ENCODE results near the gene F2RL3. TPM values are rescaled to one million over a fixed set of nuclear protein-coding genes. Genes with fewer than 3 reads are reported as not detected.
"Not testable (repeated sequence)": the region's sequence is repeated elsewhere in the genome, so short reads cannot be mapped to it uniquely, and the experiment has no call there.

The F2RL3 gene
- total RNA-seq, 1 experiment from 2014 or later, result not detected

DNA sequence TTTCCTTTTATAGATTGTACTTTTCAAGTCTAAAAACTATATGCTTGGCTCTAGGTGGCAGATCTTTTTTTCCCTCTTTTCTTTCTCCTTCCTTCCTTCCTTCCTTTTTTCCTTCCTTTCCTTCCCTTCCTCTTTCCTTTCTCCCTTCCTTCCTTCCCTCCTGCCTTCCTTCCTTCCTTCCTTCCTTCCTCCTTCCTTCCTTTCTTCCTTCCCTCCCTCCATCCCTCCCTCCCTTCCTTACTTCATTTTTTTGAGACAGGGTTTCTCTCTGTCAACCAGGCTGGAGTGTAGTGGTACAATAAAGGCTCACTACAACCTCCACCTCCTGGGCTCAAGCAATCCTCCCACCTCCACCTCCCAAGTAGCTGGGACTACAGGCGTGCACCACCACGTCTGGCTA lies 48.1 kb downstream of the F2RL3 start:
- CTCF ChIA-PET, result no interaction called here
- in situ Hi-C loops (cut with HindIII; ENCODE audit: low pct_unique_long_range_greater_than_20kb, low sequenced_read_pairs) (no loop called here), intact Hi-C loops (cut with micrococcal nuclease; ENCODE audit: unreplicated experiment) (no loop called here)
- DNase-seq (ENCODE audit: low read depth, low spot score) (no peak), ATAC-seq (no peak)
- H3K27me3 ChIP-seq (ENCODE audit: control insufficient read depth, insufficient read depth, low read length), result no peaks in the 10 kb centered on the region
- H3K4me1 ChIP-seq (ENCODE audit: control insufficient read depth, insufficient read depth, low read length), result no peaks in the 10 kb centered on the region
- H3K9me3 ChIP-seq (ENCODE audit: control insufficient read depth, insufficient read depth, low read depth, low read length), result no peaks in the 10 kb centered on the region
- no TSS peak for BruUV-seq (replicated peaks)
- no peak overlapping the region for H3K4me3 ChIP-seq (ENCODE audit: low read depth in 2 of 2, low read length in 2 of 2)
- POLR2A ChIA-PET, result no interaction called here
- no peak for TF ChIP-seq POLR2AphosphoS5 (IDR thresholded peaks at IDR 0.05; ENCODE audit: low read depth, low read length)
- H3K27ac ChIP-seq (ENCODE audit: low read length), result no peak overlapping the region
- H3K36me3 ChIP-seq (ENCODE audit: control insufficient read depth, insufficient read depth, low read length), result no peaks in the 10 kb centered on the region

DNA sequence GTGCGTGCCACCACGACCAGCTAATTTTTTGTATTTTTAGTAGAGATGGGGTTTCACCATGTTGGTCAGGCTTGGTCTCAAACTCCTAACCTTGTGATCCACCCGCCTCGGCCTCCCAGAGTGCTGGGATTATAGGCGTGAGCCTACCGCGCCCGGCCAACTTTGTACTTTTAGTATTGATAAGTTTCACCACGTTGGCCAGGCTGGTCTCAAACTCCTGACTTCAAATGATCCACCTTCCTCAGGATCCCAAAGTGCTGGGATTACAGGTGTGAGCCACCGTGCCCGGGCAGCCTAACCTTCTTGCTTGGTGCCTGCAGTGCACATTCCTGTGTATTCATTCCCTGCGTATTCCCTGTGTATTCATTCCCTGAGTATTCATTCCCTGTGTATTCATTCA lies 49.0 kb downstream of the F2RL3 start:
- H3K36me3 ChIP-seq (ENCODE audit: control insufficient read depth, insufficient read depth, low read length); H3K27ac ChIP-seq (ENCODE audit: low read length); H3K27me3 ChIP-seq (ENCODE audit: control insufficient read depth, insufficient read depth, low read length); DNase-seq (ENCODE audit: low read depth, low spot score); intact Hi-C loops (cut with micrococcal nuclease; ENCODE audit: unreplicated experiment); H3K4me1 ChIP-seq (ENCODE audit: control insufficient read depth, insufficient read depth, low read length); H3K4me3 ChIP-seq (ENCODE audit: low read depth in 2 of 2, low read length in 2 of 2); BruUV-seq (replicated peaks); POLR2A ChIA-PET; CTCF ChIA-PET; in situ Hi-C loops (cut with HindIII; ENCODE audit: low pct_unique_long_range_greater_than_20kb, low sequenced_read_pairs); ATAC-seq; H3K9me3 ChIP-seq (ENCODE audit: control insufficient read depth, insufficient read depth, low read depth, low read length): not testable (repeated sequence)

DNA sequence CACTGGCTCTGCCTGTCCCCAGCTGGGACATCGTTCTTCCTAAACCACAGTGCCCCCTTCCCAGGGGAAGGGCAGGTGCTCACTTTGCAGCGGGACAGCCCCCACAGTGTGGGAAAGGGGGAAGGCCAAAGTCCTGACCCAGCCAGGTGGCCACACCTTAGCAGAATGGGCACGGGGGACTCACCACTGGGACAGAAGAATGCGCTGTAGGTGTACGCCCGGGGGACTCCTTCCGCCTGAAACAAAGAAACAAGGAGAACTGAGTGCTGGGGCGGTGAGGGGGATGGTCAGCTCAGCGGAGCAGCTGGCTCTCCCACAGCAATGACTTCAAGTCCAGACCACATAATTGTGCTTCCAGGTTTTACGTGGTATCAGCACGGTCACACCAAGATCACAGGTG lies 49.4 kb downstream of the F2RL3 start:
- Histone ChIP-seq H3K9me3 (ENCODE audit: control insufficient read depth, insufficient read depth, low read depth, low read length) (no peaks in the 10 kb centered on the region), H3K27ac (ENCODE audit: low read length) (no peak overlapping the region), H3K27me3 (ENCODE audit: control insufficient read depth, insufficient read depth, low read length) (no peaks in the 10 kb centered on the region), H3K4me3 (ENCODE audit: low read depth in 2 of 2, low read length in 2 of 2) (no peak overlapping the region), H3K4me1 (ENCODE audit: control insufficient read depth, insufficient read depth, low read length) (no peaks in the 10 kb centered on the region), H3K36me3 (ENCODE audit: control insufficient read depth, insufficient read depth, low read length) (no peaks in the 10 kb centered on the region)
- no peak for DNase-seq (ENCODE audit: low read depth, low spot score)
- no peak for TF ChIP-seq POLR2AphosphoS5 (IDR thresholded peaks at IDR 0.05; ENCODE audit: low read depth, low read length)
- TF ChIP-seq, protein P1, sequence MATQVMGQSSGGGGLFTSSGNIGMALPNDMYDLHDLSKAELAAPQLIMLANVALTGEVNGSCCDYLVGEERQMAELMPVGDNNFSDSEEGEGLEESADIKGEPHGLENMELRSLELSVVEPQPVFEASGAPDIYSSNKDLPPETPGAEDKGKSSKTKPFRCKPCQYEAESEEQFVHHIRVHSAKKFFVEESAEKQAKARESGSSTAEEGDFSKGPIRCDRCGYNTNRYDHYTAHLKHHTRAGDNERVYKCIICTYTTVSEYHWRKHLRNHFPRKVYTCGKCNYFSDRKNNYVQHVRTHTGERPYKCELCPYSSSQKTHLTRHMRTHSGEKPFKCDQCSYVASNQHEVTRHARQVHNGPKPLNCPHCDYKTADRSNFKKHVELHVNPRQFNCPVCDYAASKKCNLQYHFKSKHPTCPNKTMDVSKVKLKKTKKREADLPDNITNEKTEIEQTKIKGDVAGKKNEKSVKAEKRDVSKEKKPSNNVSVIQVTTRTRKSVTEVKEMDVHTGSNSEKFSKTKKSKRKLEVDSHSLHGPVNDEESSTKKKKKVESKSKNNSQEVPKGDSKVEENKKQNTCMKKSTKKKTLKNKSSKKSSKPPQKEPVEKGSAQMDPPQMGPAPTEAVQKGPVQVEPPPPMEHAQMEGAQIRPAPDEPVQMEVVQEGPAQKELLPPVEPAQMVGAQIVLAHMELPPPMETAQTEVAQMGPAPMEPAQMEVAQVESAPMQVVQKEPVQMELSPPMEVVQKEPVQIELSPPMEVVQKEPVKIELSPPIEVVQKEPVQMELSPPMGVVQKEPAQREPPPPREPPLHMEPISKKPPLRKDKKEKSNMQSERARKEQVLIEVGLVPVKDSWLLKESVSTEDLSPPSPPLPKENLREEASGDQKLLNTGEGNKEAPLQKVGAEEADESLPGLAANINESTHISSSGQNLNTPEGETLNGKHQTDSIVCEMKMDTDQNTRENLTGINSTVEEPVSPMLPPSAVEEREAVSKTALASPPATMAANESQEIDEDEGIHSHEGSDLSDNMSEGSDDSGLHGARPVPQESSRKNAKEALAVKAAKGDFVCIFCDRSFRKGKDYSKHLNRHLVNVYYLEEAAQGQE (IDR thresholded peaks at IDR 0.05; ENCODE audit: insufficient read depth in 1 of 2, low read depth in 2 of 2, low read length in 1 of 2), result no peak
- no peak for TF ChIP-seq TCF7L2 (IDR thresholded peaks at IDR 0.05; ENCODE audit: low read depth, low read length)
- no peak for TF ChIP-seq SIN3A (IDR thresholded peaks at IDR 0.05; ENCODE audit: borderline replicate concordance, insufficient read depth, low read depth, low read length)
- TF ChIP-seq, protein P2, sequence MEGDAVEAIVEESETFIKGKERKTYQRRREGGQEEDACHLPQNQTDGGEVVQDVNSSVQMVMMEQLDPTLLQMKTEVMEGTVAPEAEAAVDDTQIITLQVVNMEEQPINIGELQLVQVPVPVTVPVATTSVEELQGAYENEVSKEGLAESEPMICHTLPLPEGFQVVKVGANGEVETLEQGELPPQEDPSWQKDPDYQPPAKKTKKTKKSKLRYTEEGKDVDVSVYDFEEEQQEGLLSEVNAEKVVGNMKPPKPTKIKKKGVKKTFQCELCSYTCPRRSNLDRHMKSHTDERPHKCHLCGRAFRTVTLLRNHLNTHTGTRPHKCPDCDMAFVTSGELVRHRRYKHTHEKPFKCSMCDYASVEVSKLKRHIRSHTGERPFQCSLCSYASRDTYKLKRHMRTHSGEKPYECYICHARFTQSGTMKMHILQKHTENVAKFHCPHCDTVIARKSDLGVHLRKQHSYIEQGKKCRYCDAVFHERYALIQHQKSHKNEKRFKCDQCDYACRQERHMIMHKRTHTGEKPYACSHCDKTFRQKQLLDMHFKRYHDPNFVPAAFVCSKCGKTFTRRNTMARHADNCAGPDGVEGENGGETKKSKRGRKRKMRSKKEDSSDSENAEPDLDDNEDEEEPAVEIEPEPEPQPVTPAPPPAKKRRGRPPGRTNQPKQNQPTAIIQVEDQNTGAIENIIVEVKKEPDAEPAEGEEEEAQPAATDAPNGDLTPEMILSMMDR (IDR thresholded peaks at IDR 0.05), result no peak
- BruUV-seq (replicated peaks), result no TSS peak
- intact Hi-C loops (cut with micrococcal nuclease; ENCODE audit: unreplicated experiment), result no loop called here
- in situ Hi-C loops (cut with HindIII; ENCODE audit: low pct_unique_long_range_greater_than_20kb, low sequenced_read_pairs), result no loop called here
- ChIA-PET CTCF (no interaction called here), POLR2A (no interaction called here)
- ATAC-seq, result no peak

DNA sequence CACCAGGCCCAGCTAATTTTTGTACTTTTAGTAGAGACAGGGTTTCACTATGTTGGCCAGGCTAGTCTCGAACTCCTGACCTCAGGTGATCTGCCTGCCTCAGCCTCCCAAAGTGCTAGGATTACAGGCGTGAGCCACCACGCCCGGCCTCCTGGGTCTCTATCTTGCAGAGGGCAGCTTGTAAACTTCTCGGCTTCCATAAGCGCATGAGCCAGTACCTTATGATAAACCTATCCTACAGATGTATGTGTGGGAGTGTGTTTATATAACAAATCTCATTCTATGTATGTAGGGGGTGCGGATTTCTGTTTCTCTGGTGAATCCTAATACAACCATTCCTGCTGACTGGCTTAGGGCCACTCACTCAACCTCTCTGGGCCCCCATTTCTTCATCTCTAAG lies 51.3 kb downstream of the F2RL3 start:
- POLR2A ChIA-PET; intact Hi-C loops (cut with micrococcal nuclease; ENCODE audit: unreplicated experiment); CTCF ChIA-PET: not testable (repeated sequence)

More for the DNA sequence above, 51.3 kb downstream of the F2RL3 start:
- DNase-seq (ENCODE audit: low read depth, low spot score); H3K4me3 ChIP-seq (ENCODE audit: low read depth in 2 of 2, low read length in 2 of 2); H3K9me3 ChIP-seq (ENCODE audit: control insufficient read depth, insufficient read depth, low read depth, low read length); H3K36me3 ChIP-seq (ENCODE audit: control insufficient read depth, insufficient read depth, low read length); ATAC-seq; H3K27me3 ChIP-seq (ENCODE audit: control insufficient read depth, insufficient read depth, low read length); H3K4me1 ChIP-seq (ENCODE audit: control insufficient read depth, insufficient read depth, low read length); in situ Hi-C loops (cut with HindIII; ENCODE audit: low pct_unique_long_range_greater_than_20kb, low sequenced_read_pairs); H3K27ac ChIP-seq (ENCODE audit: low read length); BruUV-seq (replicated peaks): not testable (repeated sequence)
